GM18520 (cell line): ENCODE measurements around the gene DENND4C.
"Not testable (repeated sequence)": the region's sequence is repeated elsewhere in the genome, so short reads cannot be mapped to it uniquely, and the experiment has no call there.

ENCODE experiments used
- ATAC-seq: cut with Tn5 transposase; IDR thresholded peaks from one replicate; pipeline ENCODE4 v1.9.1; 2021; ENCODE audit not compliant: unreplicated experiment

The DENND4C gene

DNA sequence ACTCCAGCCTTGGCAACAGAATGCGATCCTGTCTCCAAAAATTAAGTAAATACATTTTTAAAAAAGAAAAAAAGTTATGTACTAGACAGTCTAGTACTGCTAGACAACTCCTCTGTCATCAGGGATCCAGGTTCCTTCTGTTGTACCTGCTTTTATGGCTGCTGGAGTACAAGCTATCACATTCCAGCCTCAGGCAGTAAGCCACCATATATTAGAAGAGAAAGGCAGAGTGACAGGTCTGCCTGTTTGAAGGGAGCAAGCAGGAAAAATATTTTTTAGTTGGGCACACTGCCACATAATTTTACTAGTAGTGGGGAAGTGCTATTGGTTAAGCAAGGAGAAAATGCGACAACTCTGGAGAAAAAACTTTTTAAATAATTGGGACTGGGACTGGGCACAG, 138.6 kb downstream of the DENND4C start:
- ATAC-seq: no peak

- ATAC-seq: no peak
Observed at GRCh38 chr9:19371942-19372341, 141.4 kb downstream of the DENND4C start.

GRCh38 chr9:19372567-19372966, 142.1 kb downstream of the DENND4C start:
- no peak for ATAC-seq

DNA sequence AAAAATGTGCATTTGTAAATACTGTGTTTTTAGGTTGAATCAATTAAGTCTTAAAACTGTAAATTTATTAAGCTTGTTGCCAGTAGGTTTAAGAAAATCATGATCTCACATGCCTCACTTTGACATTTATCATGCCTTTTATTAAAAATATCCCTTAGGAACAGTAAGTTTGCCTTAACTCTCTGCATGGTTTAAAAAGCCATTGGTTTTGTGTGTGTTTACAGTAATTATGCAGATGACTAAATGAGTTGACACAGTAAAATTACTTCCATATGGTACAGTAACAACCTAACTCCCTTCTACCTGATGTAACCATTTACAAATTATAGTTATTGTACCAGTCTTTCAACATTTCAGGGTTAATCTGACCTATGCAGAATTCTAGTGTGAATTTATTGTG, 143.0 kb downstream of the DENND4C start:
- ATAC-seq: no peak

DNA sequence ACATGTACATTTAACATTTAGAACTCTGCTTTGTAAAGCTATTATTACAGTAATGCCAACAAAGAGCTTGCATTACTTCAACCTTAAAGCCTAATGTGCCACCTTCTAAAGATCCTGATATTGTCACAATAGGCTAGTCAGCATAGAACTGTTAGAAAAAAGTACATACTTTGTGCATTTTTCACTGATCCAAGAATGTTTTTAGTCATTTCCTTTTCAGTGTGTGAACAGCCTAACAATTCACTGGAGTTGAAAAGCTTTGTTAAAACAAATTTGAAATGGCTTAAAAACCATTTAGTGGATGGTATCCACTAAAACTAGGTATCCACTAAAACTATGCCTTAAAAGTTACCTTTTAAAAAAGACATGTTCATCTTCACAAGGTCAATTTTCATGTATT, 145.0 kb downstream of the DENND4C start:
- no peak for ATAC-seq

DNA sequence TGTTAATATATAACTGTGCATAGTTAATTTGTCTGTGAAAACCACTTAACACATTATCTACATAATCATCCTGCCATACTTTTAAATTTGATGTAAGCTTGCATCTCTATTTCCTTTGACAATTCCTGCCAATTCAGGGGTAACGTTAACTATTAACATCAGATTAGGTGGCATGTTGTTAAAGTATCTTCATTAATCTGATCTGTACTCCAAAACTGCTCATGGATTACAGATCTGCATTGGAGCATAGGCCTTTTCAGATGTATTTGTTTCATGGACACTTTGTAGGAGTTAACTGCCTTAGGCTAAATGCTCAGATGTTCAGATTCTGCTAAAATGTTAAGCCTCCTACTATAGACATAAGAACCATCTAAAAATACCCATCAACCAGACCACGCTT, 146.4 kb downstream of the DENND4C start:
- no peak for ATAC-seq

GRCh38 chr9:19378164-19378563, 147.7 kb downstream of the DENND4C start:
- no peak for ATAC-seq

DNA sequence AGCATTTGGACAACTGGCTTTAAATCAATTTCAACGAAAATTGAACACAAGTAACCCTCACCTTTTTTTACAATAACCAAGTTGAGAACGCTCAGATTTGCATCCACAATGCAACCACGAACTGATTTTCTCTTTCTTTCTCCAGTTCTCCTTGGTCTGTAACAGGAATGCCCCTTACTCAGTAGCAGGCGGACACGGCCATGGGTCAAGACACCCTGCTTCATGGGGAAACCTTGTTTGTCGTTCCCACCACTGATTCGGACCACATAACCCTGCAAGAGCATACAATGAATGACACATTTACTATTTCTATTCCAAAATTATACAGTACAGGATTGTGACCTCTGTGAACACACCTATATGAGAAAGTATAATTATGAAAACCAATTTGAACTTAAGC, 148.2 kb downstream of the DENND4C start:
- no peak for ATAC-seq

DNA sequence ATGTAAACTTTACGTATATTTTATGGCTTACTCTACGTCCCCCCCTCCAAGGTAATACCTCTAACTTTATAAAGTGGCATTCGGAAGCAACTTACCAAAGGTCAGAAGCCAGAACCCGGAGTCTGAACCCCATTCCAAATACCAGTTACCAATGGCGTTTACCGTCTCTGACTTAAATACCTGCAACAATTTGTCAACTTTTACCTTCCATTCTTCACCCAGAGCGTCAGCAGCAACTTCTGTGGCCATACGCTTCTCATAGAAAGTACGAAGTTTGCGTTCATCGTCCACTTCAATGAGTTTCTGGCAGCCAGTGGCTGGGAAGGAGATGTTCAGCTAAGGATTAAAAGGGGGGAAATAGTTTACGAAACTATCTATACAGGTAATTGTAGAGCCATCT, 148.8 kb downstream of the DENND4C start:
- no peak for ATAC-seq

GRCh38 chr9:19379697-19380046, 149.2 kb downstream of the DENND4C start:
- ATAC-seq: peak; percentile 10

- ATAC-seq: no peak
Observed at GRCh38 chr9:19380826-19381075, 150.3 kb downstream of the DENND4C start.

DNA sequence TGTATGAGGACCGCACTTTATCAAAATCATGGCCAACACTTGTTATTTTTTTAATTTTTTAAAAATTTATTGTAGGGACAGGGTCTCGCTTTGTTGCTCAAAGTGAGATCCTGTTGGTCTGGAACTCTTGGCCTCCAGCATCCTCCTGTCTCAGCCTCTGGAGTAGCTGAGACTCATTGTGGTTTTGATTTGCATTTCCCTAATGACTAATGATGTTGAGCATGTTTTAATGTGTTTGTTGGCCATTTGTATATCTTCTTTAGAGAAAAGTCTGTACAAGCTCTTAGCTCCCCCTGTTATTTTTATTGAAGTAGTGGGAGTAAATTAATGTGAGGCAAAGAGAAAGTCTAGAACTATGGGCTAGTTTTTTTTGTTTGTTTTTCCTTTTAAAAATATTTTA, 151.2 kb downstream of the DENND4C start:
- ATAC-seq: no peak

DNA sequence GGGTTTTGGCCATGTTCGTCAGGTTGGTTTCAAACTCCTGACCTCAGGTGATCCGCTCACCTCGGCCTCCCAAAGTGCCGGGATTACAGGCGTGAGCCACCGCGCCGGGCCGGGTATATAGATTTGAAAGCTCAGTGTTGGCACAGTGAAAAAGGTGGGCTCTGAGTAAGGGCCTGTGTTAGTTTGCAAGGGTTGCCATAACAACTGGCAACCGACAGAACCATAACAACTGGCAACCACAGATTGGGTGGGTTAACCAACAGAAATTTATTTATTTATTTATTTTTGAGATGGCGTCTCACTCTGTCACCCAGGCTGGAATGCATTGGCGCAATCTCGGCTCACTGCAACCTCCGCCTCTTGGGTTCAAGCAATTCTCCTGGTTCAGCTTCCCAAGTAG, 154.7 kb downstream of the DENND4C start:
- not testable (repeated sequence) for ATAC-seq

DNA sequence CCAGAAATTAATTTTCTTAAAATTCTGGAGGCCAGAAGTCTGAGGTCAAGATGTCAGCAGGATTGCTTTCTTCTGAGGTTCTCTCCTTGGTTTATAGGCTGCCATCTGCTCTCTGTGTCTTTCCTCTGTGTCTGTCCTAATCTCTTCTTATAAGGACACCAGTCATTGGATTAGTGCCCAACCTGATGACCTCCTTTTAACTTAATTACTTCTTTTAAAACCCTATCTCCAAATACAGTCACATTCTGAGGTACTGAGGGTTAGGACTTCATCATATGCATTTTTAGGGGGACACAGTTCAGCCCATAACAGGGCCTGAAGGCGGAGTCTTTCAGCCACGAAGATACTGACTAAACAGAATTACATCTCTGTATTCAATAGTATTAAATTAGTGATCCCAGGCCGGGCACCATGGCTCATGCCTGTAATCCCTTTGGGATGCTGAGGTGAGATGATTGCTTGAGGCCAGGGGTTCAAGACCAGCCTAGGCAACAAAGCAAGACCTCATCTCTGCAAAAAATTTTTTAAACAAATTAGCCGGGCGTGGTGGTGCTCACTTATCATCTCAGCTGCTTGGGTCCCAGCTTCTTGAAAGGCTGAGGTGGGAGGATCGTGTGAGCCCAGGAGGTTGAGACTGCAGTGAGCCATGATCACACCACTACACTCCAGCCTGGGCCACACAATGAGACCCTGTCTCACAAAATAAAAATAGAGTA, 155.5 kb downstream of the DENND4C start:
- ATAC-seq: no peak

DNA sequence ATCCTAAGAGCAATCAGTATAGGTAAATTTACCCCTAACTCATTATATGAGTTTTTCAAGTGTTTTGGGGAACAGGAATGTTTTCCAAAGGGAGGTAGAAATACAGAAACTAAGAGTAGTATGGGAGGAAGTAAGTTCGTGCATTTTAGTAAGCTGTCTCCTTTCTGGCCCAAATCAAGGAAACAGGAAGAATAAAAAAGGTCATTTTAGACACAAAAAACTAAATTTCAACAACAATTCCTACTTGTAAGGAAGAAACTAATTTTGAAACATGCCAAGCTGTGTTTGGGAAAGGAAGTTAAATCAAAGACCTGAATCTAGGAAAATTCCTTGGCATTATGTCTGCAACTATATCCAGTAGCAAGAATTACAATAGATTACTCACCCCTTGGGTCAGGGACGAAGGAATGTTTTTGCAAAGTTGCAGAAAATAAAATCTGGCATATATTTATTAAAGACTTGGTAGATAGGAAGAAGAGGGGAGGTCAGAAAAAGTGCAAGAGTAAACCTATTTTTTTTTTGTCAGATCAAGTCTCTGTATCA, 156.1 kb downstream of the DENND4C start:
- no peak for ATAC-seq

GRCh38 chr9:19387317-19387716, 156.8 kb downstream of the DENND4C start:
- ATAC-seq: no peak

- not testable (repeated sequence) for ATAC-seq
Observed at GRCh38 chr9:19389539-19389938, 159.0 kb downstream of the DENND4C start.

DNA sequence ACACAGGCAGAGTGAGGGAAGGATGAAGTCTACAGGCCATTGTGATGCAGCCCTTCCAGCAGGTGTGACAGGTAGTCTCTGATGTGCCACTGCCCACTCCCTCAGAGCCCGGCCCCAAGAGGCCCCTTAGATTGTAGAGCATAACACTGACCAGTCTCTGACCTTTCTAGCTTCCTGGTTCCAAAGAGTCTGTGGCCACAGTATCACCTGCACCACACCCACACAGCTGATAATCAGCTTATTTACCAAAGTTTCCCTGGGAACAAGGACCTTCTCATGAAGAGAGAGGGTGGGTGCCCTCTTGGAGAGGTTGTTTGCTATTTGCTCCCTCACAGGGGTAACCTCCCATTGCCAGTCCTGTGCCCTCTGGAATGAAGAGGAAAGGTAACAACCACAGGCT, 167.4 kb downstream of the DENND4C start:
- ATAC-seq: no peak

DNA sequence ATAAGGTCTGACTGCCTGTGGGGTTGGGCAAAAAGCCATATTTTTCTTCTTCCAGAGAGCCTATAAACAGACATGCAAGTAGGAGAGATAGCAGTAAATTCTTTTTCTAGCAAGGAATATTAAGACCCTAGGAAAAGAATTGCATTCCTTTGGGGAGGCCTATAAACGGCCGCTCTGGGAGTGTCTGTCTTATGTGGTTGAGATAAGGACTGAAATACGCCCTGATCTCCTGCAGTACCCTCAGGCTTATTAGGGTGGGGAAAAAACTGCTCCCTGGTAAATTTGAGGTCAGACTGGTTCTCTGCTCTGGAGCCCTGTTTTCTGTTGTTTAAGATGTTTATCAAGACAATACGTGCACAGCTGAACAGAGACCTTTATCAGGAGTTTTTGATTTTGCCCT, 172.7 kb downstream of the DENND4C start:
- not testable (repeated sequence) for ATAC-seq

DNA sequence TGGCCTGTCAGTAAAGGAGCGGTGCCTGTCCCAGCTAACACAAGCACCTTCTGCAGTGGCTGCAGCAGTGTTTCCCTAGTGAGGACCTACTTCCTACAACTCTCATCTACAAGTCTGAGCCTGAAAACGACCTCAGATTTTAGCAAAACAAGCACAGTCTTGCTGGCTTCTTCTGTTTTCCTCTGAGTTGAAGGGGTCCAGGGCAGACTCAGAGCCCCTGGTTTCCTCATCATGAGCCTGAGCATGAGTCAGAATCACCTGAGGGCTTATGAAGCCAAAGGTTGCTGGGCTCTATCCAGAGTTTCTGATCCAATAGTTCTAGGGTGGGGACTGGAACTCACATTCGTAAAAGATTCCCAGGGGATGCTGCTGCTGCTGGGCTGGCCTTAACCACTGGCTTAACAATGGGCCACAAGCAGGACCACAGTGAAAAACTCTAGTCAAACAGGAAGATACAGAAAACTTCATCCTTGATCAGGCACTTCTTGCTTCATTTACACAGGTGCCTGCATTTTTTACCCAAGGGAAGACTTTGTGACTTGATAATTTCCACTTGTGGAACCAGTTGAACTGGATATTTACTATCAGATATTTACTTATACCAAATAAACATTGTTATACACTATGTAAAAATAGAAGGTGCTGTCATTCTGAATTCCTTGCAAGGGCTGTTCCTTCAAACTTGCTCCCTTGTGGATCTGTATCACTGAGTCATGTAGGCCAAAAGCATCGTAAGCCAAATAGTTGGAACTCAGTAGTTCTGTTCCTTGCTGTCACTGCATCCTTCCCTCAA, 174.0 kb downstream of the DENND4C start:
- no peak for ATAC-seq

DNA sequence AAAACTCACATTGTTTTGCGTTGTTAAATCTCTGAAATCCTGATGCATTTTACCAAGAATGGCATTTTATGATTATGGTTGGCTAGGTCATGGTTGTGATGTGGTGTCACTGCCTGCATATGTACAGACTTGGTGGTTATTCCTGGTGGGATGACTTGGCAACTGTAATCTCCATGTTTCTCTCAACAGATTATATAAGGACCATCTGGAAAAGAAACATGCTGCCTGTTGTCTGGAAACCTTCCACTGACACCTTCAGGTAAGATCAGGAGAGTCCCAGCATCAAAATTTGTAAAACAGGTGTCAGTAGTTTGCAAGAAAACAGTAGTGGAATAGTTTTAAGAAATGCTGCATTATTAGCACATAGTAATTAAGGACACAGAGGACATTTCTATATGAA, 175.3 kb downstream of the DENND4C start:
- ATAC-seq: no peak

- no peak for ATAC-seq
Observed at GRCh38 chr9:19408316-19408692, 177.8 kb downstream of the DENND4C start.
